SK-N-SH treated with all-trans-retinoic acid at 6 μM for 48 hours (cell line): Measurements from ENCODE around the gene HECTD4.

Source experiments
- ATAC-seq: fragments of 200-7000 bp; cut with Tn5 transposase; 3 replicates; pipeline ENCODE4 v1.9.1; 2020; ENCODE audit warnings: mild to moderate bottlenecking, moderate library complexity
- ARNTL ChIP-seq: fragments of 450-650 bp; formaldehyde crosslinking; IDR thresholded peaks from 2 replicates; pipeline ENCODE4 v1.5.0; 2020; ENCODE audit warnings: low read depth, mild to moderate bottlenecking, moderate library complexity, borderline replicate concordance
- BACH2 ChIP-seq: fragments of 250-450 bp; sonication (Bioruptor Pico); IDR thresholded peaks from 2 replicates; pipeline ENCODE4 v1.9.0; 2021; ENCODE audit warnings: mild to moderate bottlenecking, borderline replicate concordance
- CREB5 ChIP-seq: fragments of 250-450 bp; sonication (Bioruptor Pico); IDR thresholded peaks from 2 replicates; pipeline ENCODE4 v1.5.1; 2020; ENCODE audit warnings: low read depth, mild to moderate bottlenecking, moderate library complexity
- ESRRG ChIP-seq: fragments of 250-450 bp; sonication (Bioruptor Pico); IDR thresholded peaks from 2 replicates; pipeline ENCODE4 v1.6.1; 2021; ENCODE audit warnings: mild to moderate bottlenecking
- GLIS3 ChIP-seq: fragments of 250-450 bp; sonication (Bioruptor Pico); IDR thresholded peaks from 2 replicates; pipeline ENCODE4 v1.5.0; 2020; ENCODE audit warnings: mild to moderate bottlenecking, moderate library complexity
- OSR1 ChIP-seq: fragments of 250-450 bp; sonication (Bioruptor Pico); IDR thresholded peaks from 2 replicates; pipeline ENCODE4 v1.8.0; 2022; ENCODE audit warnings: moderate library complexity, mild to moderate bottlenecking, inconsistent platforms
- PPARA ChIP-seq: fragments of 250-450 bp; sonication (Bioruptor Pico); IDR thresholded peaks from 2 replicates; pipeline ENCODE4 v1.5.0; 2020; ENCODE audit warnings: mild to moderate bottlenecking, borderline replicate concordance
- RARB ChIP-seq: fragments of 250-450 bp; sonication (Bioruptor Pico); IDR thresholded peaks from 2 replicates; pipeline ENCODE4 v1.8.0; 2021; ENCODE audit warnings: mild to moderate bottlenecking, moderate library complexity
- SNAI2 ChIP-seq: fragments of 250-450 bp; sonication (Bioruptor Pico); IDR thresholded peaks from 2 replicates; pipeline ENCODE4 v1.5.0; 2020; ENCODE audit warnings: mild to moderate bottlenecking, moderate library complexity
- TCF4 ChIP-seq: fragments of 250-450 bp; sonication (Bioruptor Pico); IDR thresholded peaks from 2 replicates; pipeline ENCODE4 v1.8.0; 2021; ENCODE audit warnings: mild to moderate bottlenecking, moderate library complexity, borderline replicate concordance
- TOX ChIP-seq: fragments of 250-450 bp; sonication (Bioruptor Pico); IDR thresholded peaks from 2 replicates; pipeline ENCODE4 v1.8.0; 2021; ENCODE audit warnings: mild to moderate bottlenecking, moderate library complexity, borderline replicate concordance
- ZC3H10 ChIP-seq: fragments of 250-450 bp; sonication (Bioruptor Pico); IDR thresholded peaks from 2 replicates; pipeline ENCODE4 v1.5.1; 2021; ENCODE audit warnings: mild to moderate bottlenecking, moderate library complexity
- ZFP3 ChIP-seq: fragments of 250-450 bp; sonication (Bioruptor Pico); IDR thresholded peaks from 2 replicates; pipeline ENCODE4 v1.5.0; 2020; ENCODE audit warnings: mild to moderate bottlenecking, moderate library complexity
- ZFP30 ChIP-seq: fragments of 450-650 bp; formaldehyde crosslinking; IDR thresholded peaks from 2 replicates; pipeline ENCODE4 v1.5.0; 2022; ENCODE audit warnings: mild to moderate bottlenecking, moderate library complexity
- ZNF565 ChIP-seq: fragments of 450-650 bp; formaldehyde crosslinking; conservative IDR thresholded peaks from 2 replicates; pipeline ENCODE4 v1.5.0; 2020; ENCODE audit warnings: low read depth, mild to moderate bottlenecking, moderate library complexity
- ZNF8 ChIP-seq: fragments of 450-650 bp; formaldehyde crosslinking; IDR thresholded peaks from 2 replicates; pipeline ENCODE4 v1.5.0; 2020; ENCODE audit warnings: mild to moderate bottlenecking, moderate library complexity
- TF ChIP-seq, protein P1 (sequence below): fragments of 250-450 bp; sonication (Bioruptor Pico); IDR thresholded peaks from 2 replicates; pipeline ENCODE4 v1.8.0; 2021; ENCODE audit warnings: low read depth, mild to moderate bottlenecking, moderate library complexity, borderline replicate concordance
- TF ChIP-seq, protein P2 (sequence below): fragments of 250-450 bp; sonication (Bioruptor Pico); IDR thresholded peaks from 2 replicates; pipeline ENCODE4 v1.5.0; 2020; ENCODE audit warnings: mild to moderate bottlenecking, moderate library complexity
- TF ChIP-seq, protein P3 (sequence below): fragments of 250-450 bp; sonication (Bioruptor Pico); IDR thresholded peaks from 2 replicates; pipeline ENCODE4 v1.5.1; 2021; ENCODE audit warnings: mild to moderate bottlenecking, moderate library complexity
- TF ChIP-seq, protein P4 (sequence below): fragments of 250-450 bp; sonication (Bioruptor Pico); IDR thresholded peaks from 2 replicates; pipeline ENCODE4 v1.8.0; 2020; ENCODE audit warnings: mild to moderate bottlenecking, moderate library complexity, borderline replicate concordance

Gene HECTD4

DNA sequence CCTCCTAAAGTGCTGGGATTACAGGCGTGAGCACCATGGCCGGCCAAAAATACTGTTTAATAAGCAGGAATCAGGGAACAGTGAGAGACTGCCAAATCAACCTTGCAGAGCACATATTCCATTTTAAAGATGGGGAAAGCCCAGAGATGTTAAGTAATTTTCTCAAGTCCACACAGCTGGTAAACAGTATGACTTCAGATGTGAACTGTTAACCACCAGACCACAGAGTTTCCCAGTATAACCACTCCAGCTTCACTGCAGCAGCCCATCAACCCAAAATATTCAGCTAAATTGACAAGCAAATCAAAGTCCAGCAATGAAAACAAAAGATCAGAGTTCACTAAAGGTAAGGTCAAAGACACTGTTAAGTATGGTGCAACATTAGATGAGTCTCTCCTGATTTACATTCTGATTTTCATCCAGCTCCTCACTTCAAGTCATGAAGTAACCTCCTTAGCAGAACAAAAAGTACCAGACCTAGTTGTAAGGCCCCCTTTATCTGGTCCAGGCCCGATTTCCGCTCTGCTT, 174.8 kb downstream of the HECTD4 start:
- TF ChIP-seq CREB5 (CRISPR knock-in tag) (no peak), TOX (CRISPR knock-in tag) (no peak), RARB (CRISPR knock-in tag) (no peak), ZC3H10 (CRISPR knock-in tag) (no peak), ARNTL (CRISPR knock-in tag) (no peak), ZNF8 (CRISPR knock-in tag) (no peak), TCF4 (CRISPR knock-in tag) (no peak), PPARA (CRISPR knock-in tag) (no peak), SNAI2 (CRISPR knock-in tag) (no peak), GLIS3 (CRISPR knock-in tag) (no peak), ZFP30 (CRISPR knock-in tag) (no peak), OSR1 (CRISPR knock-in tag) (no peak), ZFP3 (CRISPR knock-in tag) (no peak), ESRRG (CRISPR knock-in tag) (no peak)
- TF ChIP-seq, protein P1, sequence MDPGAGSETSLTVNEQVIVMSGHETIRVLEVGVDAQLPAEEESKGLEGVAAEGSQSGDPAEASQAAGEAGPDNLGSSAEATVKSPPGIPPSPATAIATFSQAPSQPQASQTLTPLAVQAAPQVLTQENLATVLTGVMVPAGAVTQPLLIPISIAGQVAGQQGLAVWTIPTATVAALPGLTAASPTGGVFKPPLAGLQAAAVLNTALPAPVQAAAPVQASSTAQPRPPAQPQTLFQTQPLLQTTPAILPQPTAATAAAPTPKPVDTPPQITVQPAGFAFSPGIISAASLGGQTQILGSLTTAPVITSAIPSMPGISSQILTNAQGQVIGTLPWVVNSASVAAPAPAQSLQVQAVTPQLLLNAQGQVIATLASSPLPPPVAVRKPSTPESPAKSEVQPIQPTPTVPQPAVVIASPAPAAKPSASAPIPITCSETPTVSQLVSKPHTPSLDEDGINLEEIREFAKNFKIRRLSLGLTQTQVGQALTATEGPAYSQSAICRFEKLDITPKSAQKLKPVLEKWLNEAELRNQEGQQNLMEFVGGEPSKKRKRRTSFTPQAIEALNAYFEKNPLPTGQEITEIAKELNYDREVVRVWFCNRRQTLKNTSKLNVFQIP (CRISPR knock-in tag) = no peak
- TF ChIP-seq, protein P2, sequence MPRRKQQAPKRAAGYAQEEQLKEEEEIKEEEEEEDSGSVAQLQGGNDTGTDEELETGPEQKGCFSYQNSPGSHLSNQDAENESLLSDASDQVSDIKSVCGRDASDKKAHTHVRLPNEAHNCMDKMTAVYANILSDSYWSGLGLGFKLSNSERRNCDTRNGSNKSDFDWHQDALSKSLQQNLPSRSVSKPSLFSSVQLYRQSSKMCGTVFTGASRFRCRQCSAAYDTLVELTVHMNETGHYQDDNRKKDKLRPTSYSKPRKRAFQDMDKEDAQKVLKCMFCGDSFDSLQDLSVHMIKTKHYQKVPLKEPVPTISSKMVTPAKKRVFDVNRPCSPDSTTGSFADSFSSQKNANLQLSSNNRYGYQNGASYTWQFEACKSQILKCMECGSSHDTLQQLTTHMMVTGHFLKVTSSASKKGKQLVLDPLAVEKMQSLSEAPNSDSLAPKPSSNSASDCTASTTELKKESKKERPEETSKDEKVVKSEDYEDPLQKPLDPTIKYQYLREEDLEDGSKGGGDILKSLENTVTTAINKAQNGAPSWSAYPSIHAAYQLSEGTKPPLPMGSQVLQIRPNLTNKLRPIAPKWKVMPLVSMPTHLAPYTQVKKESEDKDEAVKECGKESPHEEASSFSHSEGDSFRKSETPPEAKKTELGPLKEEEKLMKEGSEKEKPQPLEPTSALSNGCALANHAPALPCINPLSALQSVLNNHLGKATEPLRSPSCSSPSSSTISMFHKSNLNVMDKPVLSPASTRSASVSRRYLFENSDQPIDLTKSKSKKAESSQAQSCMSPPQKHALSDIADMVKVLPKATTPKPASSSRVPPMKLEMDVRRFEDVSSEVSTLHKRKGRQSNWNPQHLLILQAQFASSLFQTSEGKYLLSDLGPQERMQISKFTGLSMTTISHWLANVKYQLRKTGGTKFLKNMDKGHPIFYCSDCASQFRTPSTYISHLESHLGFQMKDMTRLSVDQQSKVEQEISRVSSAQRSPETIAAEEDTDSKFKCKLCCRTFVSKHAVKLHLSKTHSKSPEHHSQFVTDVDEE (CRISPR knock-in tag) = no peak
- TF ChIP-seq, protein P3, sequence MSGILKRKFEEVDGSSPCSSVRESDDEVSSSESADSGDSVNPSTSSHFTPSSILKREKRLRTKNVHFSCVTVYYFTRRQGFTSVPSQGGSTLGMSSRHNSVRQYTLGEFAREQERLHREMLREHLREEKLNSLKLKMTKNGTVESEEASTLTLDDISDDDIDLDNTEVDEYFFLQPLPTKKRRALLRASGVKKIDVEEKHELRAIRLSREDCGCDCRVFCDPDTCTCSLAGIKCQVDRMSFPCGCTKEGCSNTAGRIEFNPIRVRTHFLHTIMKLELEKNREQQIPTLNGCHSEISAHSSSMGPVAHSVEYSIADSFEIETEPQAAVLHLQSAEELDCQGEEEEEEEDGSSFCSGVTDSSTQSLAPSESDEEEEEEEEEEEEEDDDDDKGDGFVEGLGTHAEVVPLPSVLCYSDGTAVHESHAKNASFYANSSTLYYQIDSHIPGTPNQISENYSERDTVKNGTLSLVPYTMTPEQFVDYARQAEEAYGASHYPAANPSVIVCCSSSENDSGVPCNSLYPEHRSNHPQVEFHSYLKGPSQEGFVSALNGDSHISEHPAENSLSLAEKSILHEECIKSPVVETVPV (CRISPR knock-in tag) = no peak
- ATAC-seq = no peak

- ATAC-seq = no peak
- TF ChIP-seq, protein P4, sequence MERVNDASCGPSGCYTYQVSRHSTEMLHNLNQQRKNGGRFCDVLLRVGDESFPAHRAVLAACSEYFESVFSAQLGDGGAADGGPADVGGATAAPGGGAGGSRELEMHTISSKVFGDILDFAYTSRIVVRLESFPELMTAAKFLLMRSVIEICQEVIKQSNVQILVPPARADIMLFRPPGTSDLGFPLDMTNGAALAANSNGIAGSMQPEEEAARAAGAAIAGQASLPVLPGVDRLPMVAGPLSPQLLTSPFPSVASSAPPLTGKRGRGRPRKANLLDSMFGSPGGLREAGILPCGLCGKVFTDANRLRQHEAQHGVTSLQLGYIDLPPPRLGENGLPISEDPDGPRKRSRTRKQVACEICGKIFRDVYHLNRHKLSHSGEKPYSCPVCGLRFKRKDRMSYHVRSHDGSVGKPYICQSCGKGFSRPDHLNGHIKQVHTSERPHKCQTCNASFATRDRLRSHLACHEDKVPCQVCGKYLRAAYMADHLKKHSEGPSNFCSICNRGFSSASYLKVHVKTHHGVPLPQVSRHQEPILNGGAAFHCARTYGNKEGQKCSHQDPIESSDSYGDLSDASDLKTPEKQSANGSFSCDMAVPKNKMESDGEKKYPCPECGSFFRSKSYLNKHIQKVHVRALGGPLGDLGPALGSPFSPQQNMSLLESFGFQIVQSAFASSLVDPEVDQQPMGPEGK (CRISPR knock-in tag) = no peak
- TF ChIP-seq, protein P2 (CRISPR knock-in tag) = no peak
- TF ChIP-seq ESRRG (CRISPR knock-in tag) (no peak), ZFP30 (CRISPR knock-in tag) (no peak), GLIS3 (CRISPR knock-in tag) (no peak), ZNF565 (CRISPR knock-in tag) (no peak), BACH2 (no peak)
Measured at GRCh38 chr12:112206944-112207343, 175.3 kb downstream of the HECTD4 start.
